Measurements from ENCODE around the gene HMOX2.

HMOX2 gene

DNA sequence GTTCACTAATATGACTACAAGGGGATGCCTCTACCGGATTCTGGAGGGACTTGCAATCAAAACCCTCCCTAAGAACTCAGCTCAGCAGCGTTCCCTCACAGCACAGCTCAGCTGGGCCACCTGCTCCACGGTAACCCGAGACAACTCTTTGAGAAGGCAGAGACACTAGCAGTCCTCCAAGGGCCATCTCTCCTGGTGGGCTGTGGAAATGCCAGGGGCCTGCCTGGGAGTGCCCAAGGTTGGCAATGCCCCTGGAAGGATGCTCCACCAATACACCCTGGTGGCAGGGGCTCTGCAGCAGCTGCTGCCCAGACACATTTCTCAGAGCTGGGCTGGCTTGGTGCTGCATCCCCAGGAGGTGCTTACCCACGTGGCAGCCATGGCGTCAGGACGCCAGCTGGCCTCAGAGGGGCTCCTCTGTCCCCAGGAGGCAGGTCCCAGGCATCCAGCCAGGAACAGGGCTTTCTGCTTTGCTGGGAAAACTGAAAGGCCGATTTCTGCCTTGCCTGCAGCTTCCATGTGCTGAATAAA lies 45.9 kb downstream of the HMOX2 start:
- no peak for DNase-seq (ENCODE audit: low read depth in 2 of 2, low spot score in 1 of 2)

DNA sequence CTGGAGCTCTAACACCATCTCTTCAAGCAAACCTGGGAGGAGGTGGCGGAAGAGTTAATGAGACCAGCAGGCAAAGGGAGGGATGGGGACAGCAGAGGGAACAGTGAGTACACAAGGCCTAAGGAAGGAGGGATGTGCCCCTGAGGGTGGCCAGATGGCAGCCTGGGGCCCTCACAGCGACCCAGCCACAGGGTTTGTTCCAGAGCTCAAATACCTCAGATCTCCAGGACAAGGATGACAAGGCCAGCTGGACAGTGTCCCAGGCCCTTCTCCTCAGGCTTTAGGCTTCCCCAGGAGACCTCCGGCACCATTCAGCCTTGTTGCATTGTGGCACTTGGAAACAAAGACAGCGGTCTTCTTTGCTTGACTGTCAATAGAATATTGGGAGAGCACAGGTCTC lies 47.5 kb downstream of the HMOX2 start:
- no peak for DNase-seq (ENCODE audit: low read depth in 2 of 2, low spot score in 1 of 2)

GRCh38 chr16:4524571-4524970 lies 48.4 kb downstream of the HMOX2 start:
- no peak for DNase-seq (ENCODE audit: low read depth in 2 of 2, low spot score in 1 of 2)

DNA sequence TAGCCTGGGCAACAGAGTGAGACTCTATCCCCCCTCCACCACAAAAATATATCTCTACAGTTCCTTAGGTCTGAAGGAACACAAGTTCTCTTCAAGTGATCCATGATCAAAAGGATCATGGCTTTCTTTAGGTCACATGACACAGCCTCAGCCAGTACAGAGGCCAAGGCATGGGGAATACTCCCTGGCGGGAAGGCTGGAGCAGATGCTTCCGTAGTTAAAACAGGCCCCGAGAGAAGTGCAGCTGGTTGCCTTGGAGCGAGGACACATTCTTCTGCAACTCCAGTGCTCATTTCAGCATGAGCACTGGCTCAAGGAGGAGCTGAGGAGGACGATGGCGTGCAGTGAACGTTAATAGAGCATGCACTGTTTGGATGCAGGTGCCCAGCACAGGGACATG lies 48.9 kb downstream of the HMOX2 start:
- DNase-seq (ENCODE audit: low read depth in 2 of 2, low spot score in 1 of 2), result no peak

DNA sequence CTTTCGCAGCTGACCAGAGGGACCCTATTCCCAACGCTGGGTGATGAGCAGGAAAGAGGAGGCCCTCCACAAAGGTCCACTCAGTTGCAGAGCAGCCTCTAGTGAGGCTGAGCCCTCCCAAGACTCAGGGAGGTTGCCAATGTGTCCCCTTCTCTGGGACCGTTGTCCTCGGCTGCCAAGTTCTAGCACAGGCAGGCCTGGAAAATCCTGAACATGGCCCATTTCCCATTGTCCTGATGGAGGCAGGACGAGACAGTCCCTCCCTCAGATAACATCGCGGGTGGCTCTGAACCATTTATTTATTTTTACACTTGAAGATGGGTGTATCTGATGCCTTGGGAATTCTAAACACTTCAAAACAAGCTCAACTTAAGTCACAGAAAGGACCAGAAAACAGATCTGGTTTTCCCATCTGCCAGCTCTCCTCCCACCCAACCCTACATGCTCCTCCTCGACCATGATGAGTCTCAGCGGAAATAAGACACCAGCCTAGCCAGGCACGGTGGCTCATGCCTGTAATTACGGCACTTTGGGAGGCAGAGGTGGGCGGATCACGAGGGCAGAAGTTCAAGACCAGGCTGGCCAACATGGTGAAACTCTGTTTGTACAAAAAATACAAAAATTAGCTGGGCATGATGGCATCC lies 49.6 kb downstream of the HMOX2 start:
- DNase-seq (ENCODE audit: low read depth in 2 of 2, low spot score in 1 of 2), result no peak

DNA sequence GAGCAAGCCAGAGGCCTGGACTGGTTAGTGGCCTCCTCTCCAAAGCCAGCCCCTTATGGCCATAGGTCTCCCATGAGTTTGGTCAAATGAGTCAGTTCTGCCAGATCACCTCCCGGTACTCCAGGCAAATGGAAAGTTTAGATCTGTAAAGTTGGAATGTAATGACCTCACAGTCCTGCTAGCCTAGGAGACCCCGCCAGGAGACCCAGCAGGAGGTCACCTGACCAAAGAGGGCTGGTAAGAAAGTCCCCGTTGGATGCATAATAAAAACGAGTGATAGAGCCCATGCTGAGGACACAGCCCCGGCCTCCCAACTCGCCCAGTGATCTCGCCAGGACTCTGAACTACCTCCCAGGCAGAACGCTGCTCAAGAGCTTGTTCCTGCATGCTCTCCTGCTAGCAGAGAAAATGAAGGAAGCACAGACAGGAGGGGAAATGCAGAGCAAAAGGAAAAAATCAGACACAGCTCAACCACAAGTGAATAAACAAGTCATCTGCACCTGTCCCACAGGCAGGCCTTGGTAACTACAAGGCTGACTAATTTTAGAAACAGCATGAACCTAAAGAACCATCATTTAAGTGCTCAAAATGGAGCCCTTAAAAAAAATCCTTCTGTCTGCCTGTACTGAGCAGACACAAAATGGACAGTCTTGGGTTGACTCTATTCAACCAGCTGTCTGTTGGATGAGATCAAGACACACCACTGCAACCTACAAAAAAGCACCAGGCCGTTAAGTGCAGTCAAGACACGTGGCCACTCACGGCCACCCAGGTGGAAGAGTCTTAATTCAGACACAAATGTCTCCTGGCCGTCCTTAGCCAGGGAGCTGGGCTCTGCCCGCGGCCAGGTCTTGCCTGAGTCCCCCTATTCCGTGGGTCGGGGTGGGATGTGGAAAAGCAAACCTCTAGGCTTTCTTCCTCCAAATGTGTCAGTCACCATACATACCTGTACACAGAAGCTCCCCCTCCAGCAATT lies 53.2 kb downstream of the HMOX2 start:
- no peak for DNase-seq (ENCODE audit: low read depth in 2 of 2, low spot score in 1 of 2)

DNA sequence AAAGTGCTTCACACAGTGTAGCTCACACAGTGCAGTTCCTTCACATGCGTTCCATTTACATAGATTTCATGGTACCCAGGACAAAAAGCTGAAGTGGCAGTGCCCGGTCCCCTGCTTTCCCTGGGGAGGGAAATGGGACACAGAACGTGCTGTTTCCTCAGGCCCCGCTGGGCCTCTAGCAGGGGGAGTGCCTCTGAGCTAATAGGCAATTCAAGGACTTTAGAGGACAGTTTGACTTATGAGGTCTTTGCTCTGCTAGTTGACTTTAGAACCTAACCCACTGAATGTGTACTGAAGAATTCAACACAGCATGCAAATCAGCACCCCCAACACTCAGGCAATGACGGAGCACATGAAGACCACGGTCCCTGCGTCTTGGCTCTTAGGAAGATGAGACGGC lies 55.6 kb downstream of the HMOX2 start:
- no peak for DNase-seq (ENCODE audit: low read depth in 2 of 2, low spot score in 1 of 2)

GRCh38 chr16:4532238-4532637 lies 56.0 kb downstream of the HMOX2 start:
- no peak for DNase-seq (ENCODE audit: low read depth in 2 of 2, low spot score in 1 of 2)

- no peak for DNase-seq (ENCODE audit: low read depth in 2 of 2, low spot score in 1 of 2)
Observed at GRCh38 chr16:4533490-4533889, 57.3 kb downstream of the HMOX2 start.

DNA sequence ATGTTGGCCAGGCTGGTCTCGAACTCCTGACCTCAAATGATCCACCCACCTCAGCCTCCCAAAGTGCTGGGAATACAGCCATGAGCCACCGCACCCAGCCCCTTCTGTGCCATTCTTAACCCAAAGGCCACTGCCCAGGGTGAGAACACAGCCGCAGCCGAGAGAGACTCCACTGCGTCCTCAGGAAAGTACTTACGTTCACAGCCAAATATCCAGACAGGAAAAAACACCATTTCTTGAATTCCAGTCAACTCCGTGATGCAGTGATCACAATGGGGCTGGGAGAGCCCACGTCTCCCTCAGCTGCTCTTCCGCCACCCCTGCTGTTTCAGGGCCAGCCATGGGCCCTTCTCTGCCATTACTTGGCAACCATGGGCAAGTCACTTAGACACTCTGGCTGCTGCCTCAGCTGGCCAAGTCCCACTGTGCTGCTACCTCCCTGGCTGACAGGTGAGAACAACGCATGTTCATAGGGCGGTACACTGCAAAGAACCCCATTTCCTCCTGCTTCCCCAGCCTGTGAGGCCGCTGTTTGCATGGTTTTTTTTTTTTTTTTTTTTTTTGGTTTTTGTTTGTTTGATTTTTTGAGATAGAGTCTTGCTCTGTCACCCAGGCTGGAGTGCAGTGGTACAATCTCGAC lies 58.1 kb downstream of the HMOX2 start:
- DNase-seq (ENCODE audit: low read depth in 2 of 2, low spot score in 1 of 2), result no peak

DNA sequence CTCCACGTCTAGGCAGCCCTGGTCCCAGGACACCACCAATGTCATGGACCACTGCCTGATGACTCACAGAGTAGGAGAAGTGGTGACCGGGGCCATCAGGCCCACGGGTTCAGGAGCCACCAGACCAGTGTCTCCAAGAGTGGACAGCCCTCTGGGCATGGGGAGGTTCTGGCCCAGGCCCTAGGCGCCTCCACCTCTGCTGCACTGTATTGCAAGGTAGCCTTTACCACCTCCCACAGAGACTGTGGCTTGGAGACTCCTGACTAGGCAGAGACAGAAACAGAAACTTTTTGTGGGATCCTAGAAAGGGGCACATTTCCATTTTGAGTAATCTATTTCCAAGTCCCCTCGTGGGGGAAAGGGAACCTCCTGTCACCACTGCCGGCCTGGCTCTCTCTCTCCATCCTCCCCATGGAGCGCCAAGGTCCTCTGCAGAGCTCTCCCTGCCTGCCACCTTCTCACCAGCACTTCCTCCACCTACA lies 59.5 kb downstream of the HMOX2 start:
- DNase-seq (ENCODE audit: low read depth in 2 of 2, low spot score in 1 of 2), result no peak

DNA sequence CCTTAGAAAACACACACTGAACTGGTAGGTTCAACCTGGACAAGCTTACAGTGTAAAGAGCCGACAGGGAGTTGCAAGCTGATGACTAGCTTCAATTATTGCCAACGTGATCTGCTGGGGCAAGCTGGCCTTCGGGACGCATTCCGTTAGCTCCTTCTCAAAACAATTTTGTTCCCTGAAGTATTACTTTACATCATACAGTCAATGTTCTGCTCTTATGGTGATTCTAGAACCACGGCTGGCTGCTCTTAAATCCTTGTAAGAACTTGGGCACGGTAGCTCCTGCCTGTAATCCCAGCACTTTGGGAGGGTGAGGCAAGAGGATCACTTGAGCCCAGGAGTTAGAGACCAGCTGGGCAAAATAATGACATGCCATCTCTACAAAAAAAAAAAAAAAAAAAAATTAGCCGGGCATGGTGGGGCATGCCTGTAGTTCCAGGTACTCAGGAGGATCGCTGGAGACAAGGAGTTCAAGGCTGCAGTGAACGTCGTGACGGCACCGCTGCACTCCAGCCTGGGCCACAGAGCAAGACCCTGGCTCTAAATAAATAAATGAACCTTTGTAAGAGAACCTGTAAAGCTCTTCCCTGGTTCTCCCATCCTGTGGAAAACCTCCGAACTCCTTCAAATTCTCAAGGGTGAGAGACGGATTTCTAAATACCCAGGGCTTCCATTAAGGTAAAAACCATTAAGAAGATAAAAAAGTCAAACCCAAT lies 60.4 kb downstream of the HMOX2 start:
- no peak for DNase-seq (ENCODE audit: low read depth in 2 of 2, low spot score in 1 of 2)

- DNase-seq (ENCODE audit: low read depth in 2 of 2, low spot score in 1 of 2), result no peak
Observed at GRCh38 chr16:4537376-4538343, 61.5 kb downstream of the HMOX2 start.

GRCh38 chr16:4538350-4539235 lies 62.4 kb downstream of the HMOX2 start, which contains the start of gene CDIP1:
TSS of gene CDIP1 (minus strand) at chr16:4538773. CDS start at chr16:4514130, 24,643 bp downstream.
- DNase-seq (ENCODE audit: low read depth in 2 of 2, low spot score in 1 of 2), result peak; percentile 88 to 94

DNA sequence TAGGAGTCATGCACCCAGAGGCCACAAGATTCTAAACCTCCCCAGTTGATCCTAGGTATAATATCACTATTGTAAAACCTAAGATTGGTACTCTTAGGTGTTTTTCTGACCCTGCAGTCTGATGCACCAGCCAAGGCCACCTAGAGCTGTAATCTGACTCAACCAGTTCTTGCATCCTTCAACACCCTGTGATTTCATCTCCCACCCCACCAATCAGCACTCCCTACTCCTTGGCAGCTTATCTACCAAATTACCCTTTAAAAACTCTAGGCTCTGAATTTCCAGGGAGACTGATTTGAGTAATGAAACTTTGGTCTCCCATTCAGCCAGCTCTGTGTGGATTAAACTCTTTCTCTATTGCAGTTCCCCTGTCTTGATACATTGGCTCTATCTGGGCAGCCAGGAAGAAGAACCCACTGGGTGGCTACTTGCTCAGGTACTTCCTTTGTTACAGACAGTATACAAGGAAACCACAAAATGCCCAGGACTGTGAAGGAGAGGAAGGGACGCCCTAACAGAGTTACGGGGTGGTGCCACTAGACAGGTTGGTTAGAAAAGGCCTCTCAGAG lies 63.6 kb downstream of the HMOX2 start:
- no peak for DNase-seq (ENCODE audit: low read depth in 2 of 2, low spot score in 1 of 2)

DNA sequence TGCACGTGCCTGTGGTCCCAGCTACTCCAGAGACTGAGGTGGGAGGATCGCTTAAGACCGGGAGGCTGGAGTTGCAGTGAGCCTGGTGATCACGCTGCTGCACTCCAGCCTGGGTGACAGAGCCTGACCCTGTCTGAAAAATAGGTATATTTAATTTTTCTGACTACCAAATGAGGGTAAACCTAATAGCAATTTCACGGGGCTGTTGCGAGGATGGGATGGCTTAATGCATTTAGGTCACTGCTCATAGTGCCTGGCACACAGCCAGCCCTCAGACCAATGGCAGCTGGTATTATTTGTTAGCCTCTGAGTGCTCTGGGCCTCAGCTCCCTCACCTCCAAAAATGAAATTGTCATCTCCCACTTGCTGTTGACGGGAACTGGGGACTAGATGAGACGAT lies 68.3 kb downstream of the HMOX2 start:
- DNase-seq (ENCODE audit: low read depth in 2 of 2, low spot score in 1 of 2), result no peak

DNA sequence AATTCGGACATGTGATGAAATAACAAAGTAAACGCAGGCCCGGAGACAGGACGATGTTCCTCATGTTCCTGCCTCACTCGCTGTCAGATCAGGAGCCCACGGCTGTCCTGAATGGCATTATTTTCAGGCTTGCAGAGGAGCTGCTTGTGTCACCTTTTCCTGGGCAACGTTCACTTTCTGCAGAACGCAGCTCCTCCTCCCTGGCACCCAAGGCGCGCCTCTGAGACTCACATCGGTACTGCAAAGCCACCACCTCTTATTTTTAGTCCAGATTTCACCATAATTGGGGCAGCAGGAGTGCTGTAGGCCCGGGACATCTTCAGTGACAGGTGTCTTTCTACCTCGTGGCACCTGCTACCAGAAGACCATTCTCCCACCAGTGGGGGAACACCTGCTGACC lies 71.9 kb downstream of the HMOX2 start:
- no peak for DNase-seq (ENCODE audit: low read depth in 2 of 2, low spot score in 1 of 2)

- DNase-seq (ENCODE audit: low read depth in 2 of 2, low spot score in 1 of 2), result no peak
Observed at GRCh38 chr16:4550591-4550990, 74.4 kb downstream of the HMOX2 start.
